ENCODE data around the gene TMEM170B. TPM values are rescaled to one million over a fixed set of nuclear protein-coding genes. Genes with fewer than 3 reads are reported as not detected.
A peak's percentile ranks its signal among the peaks of the same experiment; 100 is the strongest.

The TMEM170B gene
- total RNA-seq, 1 donor from 2014 or later, result 6.1 TPM

- Mint-ChIP-seq H3K27me3 (ENCODE audit: low read depth) (no peaks in the 10 kb centered on the region), H3K36me3 (no peaks in the 10 kb centered on the region), H3K4me3 (no peak overlapping the region), H3K9me3 (no peaks in the 10 kb centered on the region), H3K4me1 (peaks cover 13% of the 10 kb centered on the region), H3K27ac (peak overlapping the region; percentile 45)
- no peak for TF ChIP-seq CTCF (IDR thresholded peaks at IDR 0.05; ENCODE audit: unreplicated experiment)
- DNase-seq (ENCODE audit: low spot score in 2 of 2, unreplicated experiment in 2 of 2), result no peak
Measured at GRCh38 chr6:11605507-11605905, 68.0 kb downstream of the TMEM170B start.

DNA sequence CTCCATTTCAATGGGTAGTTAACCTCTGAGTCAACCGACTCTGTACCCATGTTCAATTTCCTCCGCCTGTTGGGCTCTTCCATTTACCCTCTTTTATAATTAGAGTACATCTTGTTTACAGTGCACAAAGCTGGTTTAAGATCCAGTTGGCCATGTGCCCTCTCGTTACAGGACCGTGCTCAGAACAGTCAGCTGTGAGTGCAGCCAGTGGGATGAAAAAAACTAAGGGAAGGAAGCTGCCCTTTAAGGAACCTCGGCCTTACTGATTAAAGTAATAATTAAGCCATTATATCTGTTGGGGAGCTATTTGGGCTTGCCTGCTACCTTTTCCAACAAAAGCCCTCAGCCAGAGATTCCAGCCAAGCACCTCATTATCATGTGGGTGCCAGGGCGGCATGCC lies 68.8 kb downstream of the TMEM170B start:
- H3K9me3 Mint-ChIP-seq, result no peaks in the 10 kb centered on the region
- no peak overlapping the region for H3K4me3 Mint-ChIP-seq
- no peak for DNase-seq (ENCODE audit: low spot score in 2 of 2, unreplicated experiment in 2 of 2)
- H3K27ac Mint-ChIP-seq, result no peak overlapping the region
- H3K27me3 Mint-ChIP-seq (ENCODE audit: low read depth), result no peaks in the 10 kb centered on the region
- no peak for TF ChIP-seq CTCF (IDR thresholded peaks at IDR 0.05; ENCODE audit: unreplicated experiment)
- H3K36me3 Mint-ChIP-seq, result no peaks in the 10 kb centered on the region
- peaks cover 13% of the 10 kb centered on the region for H3K4me1 Mint-ChIP-seq

DNA sequence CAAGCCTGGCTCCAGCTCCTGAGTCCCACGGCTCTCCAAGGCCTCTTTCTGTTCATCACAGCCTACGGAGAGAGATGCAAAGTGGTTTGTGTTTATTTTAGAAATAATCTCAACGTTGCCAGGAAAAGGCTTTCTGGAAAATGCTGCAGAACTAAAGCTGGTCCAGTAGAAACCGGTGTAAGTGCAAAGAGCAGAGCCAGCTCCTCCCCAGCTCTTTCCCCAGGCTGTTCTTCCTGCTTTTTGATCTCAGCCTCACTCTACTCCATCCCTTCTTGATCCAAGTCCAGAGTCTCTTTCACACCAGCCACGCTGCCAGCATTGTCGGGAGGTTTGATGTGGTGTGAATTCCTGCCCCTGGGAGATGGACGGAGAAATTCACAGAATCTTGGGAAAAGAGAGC lies 69.8 kb downstream of the TMEM170B start:
- Mint-ChIP-seq H3K27ac (no peak overlapping the region), H3K36me3 (no peaks in the 10 kb centered on the region), H3K4me3 (no peak overlapping the region), H3K9me3 (no peaks in the 10 kb centered on the region), H3K27me3 (ENCODE audit: low read depth) (no peaks in the 10 kb centered on the region), H3K4me1 (peaks cover 9% of the 10 kb centered on the region)
- no peak for DNase-seq (ENCODE audit: low spot score in 2 of 2, unreplicated experiment in 2 of 2)
- no peak for TF ChIP-seq CTCF (IDR thresholded peaks at IDR 0.05; ENCODE audit: unreplicated experiment)

GRCh38 chr6:11608600-11609323 lies 71.2 kb downstream of the TMEM170B start:
- no peak for TF ChIP-seq CTCF (IDR thresholded peaks at IDR 0.05; ENCODE audit: unreplicated experiment)
- H3K4me1 Mint-ChIP-seq, result peaks cover 8% of the 10 kb centered on the region
- H3K4me3 Mint-ChIP-seq, result no peak overlapping the region
- DNase-seq (ENCODE audit: low spot score in 2 of 2, unreplicated experiment in 2 of 2), result no peak
- no peaks in the 10 kb centered on the region for H3K36me3 Mint-ChIP-seq
- no peaks in the 10 kb centered on the region for H3K9me3 Mint-ChIP-seq
- H3K27ac Mint-ChIP-seq, result no peak overlapping the region
- H3K27me3 Mint-ChIP-seq (ENCODE audit: low read depth), result no peaks in the 10 kb centered on the region

DNA sequence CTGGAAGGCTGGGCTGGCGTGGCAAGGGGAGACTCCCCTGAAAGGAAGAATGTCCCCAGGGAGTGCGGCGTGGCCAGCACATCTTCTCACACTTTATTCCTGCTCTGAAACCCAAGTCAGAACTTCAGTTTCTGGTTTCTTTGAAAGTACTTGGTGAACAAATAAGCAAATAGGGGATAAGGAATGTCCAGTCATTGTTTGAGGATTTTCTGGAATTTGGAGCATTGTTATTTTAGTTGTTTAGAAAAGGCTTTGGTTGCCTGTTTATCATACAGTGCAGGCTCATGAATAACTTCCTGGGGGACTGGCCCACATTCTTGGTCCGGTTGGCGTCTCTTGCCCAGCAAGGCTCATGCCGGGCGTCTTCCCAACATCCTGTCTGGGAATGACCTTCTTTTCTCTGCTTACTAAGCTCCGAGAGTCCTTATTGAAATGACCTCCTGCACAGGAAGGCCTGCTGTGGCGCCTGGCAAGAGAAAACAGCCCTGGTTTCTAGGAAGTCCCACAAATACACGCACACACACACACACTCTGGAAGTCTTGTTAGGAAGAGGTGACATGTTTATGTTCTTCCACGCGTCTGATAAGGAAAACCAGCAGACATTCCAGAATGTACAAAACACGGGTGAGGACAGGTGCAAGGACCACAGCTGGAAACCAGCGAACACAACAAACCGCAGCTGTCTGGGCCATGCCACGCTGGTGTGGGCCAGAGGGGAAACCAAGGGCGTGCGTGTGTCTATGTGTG lies 71.9 kb downstream of the TMEM170B start:
- no peak for TF ChIP-seq CTCF (IDR thresholded peaks at IDR 0.05; ENCODE audit: unreplicated experiment)
- Mint-ChIP-seq H3K4me1 (peaks cover 8% of the 10 kb centered on the region), H3K27me3 (ENCODE audit: low read depth) (no peaks in the 10 kb centered on the region), H3K4me3 (no peak overlapping the region), H3K9me3 (no peaks in the 10 kb centered on the region), H3K36me3 (no peaks in the 10 kb centered on the region), H3K27ac (no peak overlapping the region)
- DNase-seq (ENCODE audit: low spot score in 2 of 2, unreplicated experiment in 2 of 2), result no peak

Data from mesothelial cell of epicardium (in vitro differentiated cells).